Erythroblast (primary cell): ENCODE results near the gene EDA.

ENCODE experiments used
- DNase-seq, 2 experiments: peaks; one replicate each; lab custom pipeline; 2025; lab: John Stamatoyannopoulos, UW
- GATA1 ChIP-seq: IDR thresholded peaks from 2 replicates; pipeline ENCODE4 v1.6.1; 2011; ENCODE audit warnings: low read depth, mild to moderate bottlenecking, control low read depth, low read length, moderate library complexity
- POLR2A ChIP-seq: IDR thresholded peaks from 2 replicates; pipeline ENCODE4 v1.6.1; 2011; ENCODE audit warnings: mild to moderate bottlenecking, low read length

EDA gene

GRCh38 chrX:69664693-69665092 lies 48.8 kb downstream of the EDA start:
- no peak for DNase-seq
- TF ChIP-seq POLR2A (no peak), GATA1 (no peak)

- TF ChIP-seq GATA1 (no peak), POLR2A (no peak)
- no peak for DNase-seq
These were observed 54.2 kb downstream of the EDA start for GRCh38 chrX:69670001-69670555.

- no peak for DNase-seq
- TF ChIP-seq POLR2A (no peak), GATA1 (no peak)
These were observed 59.0 kb downstream of the EDA start for GRCh38 chrX:69674891-69675290.

GRCh38 chrX:69705818-69706217 lies 89.9 kb downstream of the EDA start:
- DNase-seq: no peak
- TF ChIP-seq POLR2A (no peak), GATA1 (no peak)

- no peak for DNase-seq
- no peak for TF ChIP-seq GATA1
- no peak for TF ChIP-seq POLR2A
These were observed 102.2 kb downstream of the EDA start for GRCh38 chrX:69718102-69718501.

GRCh38 chrX:69724307-69724706 lies 108.4 kb downstream of the EDA start:
- TF ChIP-seq POLR2A: no peak
- no peak for TF ChIP-seq GATA1
- DNase-seq: no peak

- TF ChIP-seq GATA1 (no peak), POLR2A (no peak)
- no peak for DNase-seq
These were observed 124.4 kb downstream of the EDA start for GRCh38 chrX:69740317-69740716.

- no peak for DNase-seq
- TF ChIP-seq POLR2A (no peak), GATA1 (no peak)
These were observed 125.8 kb downstream of the EDA start for GRCh38 chrX:69741721-69742120.

- TF ChIP-seq GATA1 (no peak), POLR2A (no peak)
- DNase-seq: no peak
These were observed 130.1 kb downstream of the EDA start for GRCh38 chrX:69746051-69746450.

- DNase-seq: no peak
- TF ChIP-seq GATA1 (no peak), POLR2A (no peak)
These were observed 132.1 kb downstream of the EDA start for GRCh38 chrX:69748055-69748454.

GRCh38 chrX:69759921-69760625 lies 144.2 kb downstream of the EDA start:
- TF ChIP-seq POLR2A (no peak), GATA1 (no peak)
- DNase-seq: no peak

GRCh38 chrX:69761633-69762032 lies 145.7 kb downstream of the EDA start:
- no peak for DNase-seq
- TF ChIP-seq POLR2A (no peak), GATA1 (no peak)

GRCh38 chrX:69762340-69762739 lies 146.4 kb downstream of the EDA start:
- no peak for DNase-seq
- TF ChIP-seq POLR2A: no peak
- TF ChIP-seq GATA1: no peak

GRCh38 chrX:69793260-69793935 lies 177.5 kb downstream of the EDA start:
- DNase-seq: no peak
- TF ChIP-seq GATA1 (no peak), POLR2A (no peak)
